Thyroid gland (tissue), 4 donors: Measurements from ENCODE around the gene MAP7D1. TPM values are rescaled to one million over a fixed set of nuclear protein-coding genes. Genes with fewer than 3 reads are reported as not detected.

Experiments
- DNase-seq, 2 donors: peaks; one replicate each; pipeline ENCODE4 v3.0.0-alpha.2; 2019
- H3K27ac ChIP-seq, 3 donors: fragments of 200-600 bp; sonication (generic); 1 replicate in 2 of 3; 2 replicates in 1 of 3; pipeline ENCODE4 v1.5.1; 2016 to 2019; ENCODE audit warnings: mild to moderate bottlenecking in 1 of 3, moderate library complexity in 1 of 3
- H3K27me3 ChIP-seq: fragments of 200-600 bp; sonication (generic); one replicate; pipeline ENCODE4 v1.5.1; 2019
- H3K36me3 ChIP-seq, 2 donors: fragments of 200-600 bp; sonication (generic); one replicate each; pipeline ENCODE4 v1.5.1; 2016 to 2019
- H3K4me1 ChIP-seq, 2 donors: fragments of 200-600 bp; sonication (generic); one replicate each; pipeline ENCODE4 v1.5.1; 2017 to 2019
- H3K4me3 ChIP-seq, 3 donors: fragments of 200-600 bp; sonication (generic); replicated peaks in 1 of 3; 1 replicate in 2 of 3; 2 replicates in 1 of 3; pipeline ENCODE4 v1.5.1; 2016; ENCODE audit warnings: mild to moderate bottlenecking in 1 of 3
- H3K9me3 ChIP-seq: fragments of 200-600 bp; sonication (generic); one replicate; pipeline ENCODE4 v1.5.1; 2017
- POLR2A ChIP-seq, 2 donors: fragments of 450-650 bp; IDR thresholded peaks; one replicate each; pipeline ENCODE4 v1.6.1; 2017; ENCODE audit warnings: antibody characterized with exemption in 2 of 2, mild to moderate bottlenecking in 2 of 2, moderate library complexity in 1 of 2
- WGBS, 2 donors: methylation state at CpG; one replicate each; pipeline ENCODE4 v1.1.5; 2017; 5-methylcytosine and 5-hydroxymethylcytosine counted together
- intact Hi-C: fragments of 100-400 bp; cut with DNase I; formaldehyde crosslinking; loops from one replicate; pipeline ENCODE4 v1.15.1; 2023
- total RNA-seq, 4 donors: library from RNA; depleted of rRNA; stranded (reverse); fragments of >200 nt; gene quantifications; one replicate each; pipeline ENCODE4 v1.2.3, GENCODE V29; 2016
- TF ChIP-seq, protein P1 (sequence below), 6 experiments: fragments of 200-600 bp in 3 of 6; fragments of 450-650 bp in 3 of 6; sonication (generic) in 3 of 6; IDR thresholded peaks; one replicate each; pipeline ENCODE4 v1.5.1; 2016 to 2019; ENCODE audit warnings: antibody characterized with exemption in 6 of 6, mild to moderate bottlenecking in 2 of 6, inconsistent platforms in 1 of 6, moderate library complexity in 1 of 6

The MAP7D1 gene
- total RNA-seq, 4 donors from 2014 or later, result 63.6 to 75.0 (median 68.7) TPM

DNA sequence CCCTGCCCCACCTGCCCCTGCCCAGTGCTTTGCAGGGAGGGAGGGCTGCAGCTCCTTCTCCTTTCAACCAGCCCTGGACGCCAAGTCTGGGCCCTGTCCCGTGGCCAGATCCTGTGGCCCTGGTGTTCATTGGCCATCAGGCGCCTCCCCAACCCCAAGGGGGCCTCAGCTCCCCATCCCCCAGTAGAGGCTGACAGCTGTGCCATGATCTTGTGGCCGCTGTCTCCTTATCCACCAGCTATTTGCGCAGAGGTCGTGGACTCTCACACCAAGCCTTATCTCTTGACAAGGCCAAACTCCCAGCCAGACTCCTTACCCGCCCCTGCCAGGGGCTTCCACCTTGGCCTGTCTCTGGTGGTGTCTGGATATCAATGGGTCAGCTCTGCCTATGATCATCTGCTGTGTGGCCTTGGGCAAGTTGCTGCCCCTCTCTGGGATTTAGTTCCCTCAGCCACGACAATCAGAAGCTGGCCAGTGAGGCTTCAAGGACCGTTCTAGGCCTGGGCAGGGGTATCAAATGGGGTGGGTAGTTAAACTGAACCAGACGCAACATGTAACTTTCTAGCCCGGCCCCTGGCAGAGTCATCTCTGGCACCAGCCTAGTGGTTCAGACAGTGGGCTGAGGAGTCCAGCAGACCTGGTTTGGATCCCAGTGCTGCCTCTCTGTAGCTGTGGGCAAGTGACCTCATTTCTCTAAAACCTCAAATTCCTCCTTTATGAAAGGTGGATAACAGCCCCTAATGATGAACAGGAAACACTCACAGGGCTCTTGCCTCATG lies 27.6 kb upstream of the MAP7D1 start:
- no peak for DNase-seq
- no peaks in the 10 kb centered on the region for H3K27me3 ChIP-seq
- intact Hi-C loops, result no loop called here
- no peaks in the 10 kb centered on the region for H3K36me3 ChIP-seq
- H3K9me3 ChIP-seq, result no peaks in the 10 kb centered on the region
- WGBS, 2 donors, result 90 to 92% methylated on average over 9 to 10 of the region's 11 CpGs
- peaks cover 5 to 19% of the 10 kb centered on the region in 2 donors for H3K4me1 ChIP-seq
- H3K27ac ChIP-seq, result no peak overlapping the region
- TF ChIP-seq, protein P1, sequence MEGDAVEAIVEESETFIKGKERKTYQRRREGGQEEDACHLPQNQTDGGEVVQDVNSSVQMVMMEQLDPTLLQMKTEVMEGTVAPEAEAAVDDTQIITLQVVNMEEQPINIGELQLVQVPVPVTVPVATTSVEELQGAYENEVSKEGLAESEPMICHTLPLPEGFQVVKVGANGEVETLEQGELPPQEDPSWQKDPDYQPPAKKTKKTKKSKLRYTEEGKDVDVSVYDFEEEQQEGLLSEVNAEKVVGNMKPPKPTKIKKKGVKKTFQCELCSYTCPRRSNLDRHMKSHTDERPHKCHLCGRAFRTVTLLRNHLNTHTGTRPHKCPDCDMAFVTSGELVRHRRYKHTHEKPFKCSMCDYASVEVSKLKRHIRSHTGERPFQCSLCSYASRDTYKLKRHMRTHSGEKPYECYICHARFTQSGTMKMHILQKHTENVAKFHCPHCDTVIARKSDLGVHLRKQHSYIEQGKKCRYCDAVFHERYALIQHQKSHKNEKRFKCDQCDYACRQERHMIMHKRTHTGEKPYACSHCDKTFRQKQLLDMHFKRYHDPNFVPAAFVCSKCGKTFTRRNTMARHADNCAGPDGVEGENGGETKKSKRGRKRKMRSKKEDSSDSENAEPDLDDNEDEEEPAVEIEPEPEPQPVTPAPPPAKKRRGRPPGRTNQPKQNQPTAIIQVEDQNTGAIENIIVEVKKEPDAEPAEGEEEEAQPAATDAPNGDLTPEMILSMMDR (IDR thresholded peaks at IDR 0.05), result no peak
- TF ChIP-seq POLR2A (IDR thresholded peaks at IDR 0.05), result no peak
- H3K4me3 ChIP-seq, result no peak overlapping the region

- Histone ChIP-seq H3K9me3 (no peaks in the 10 kb centered on the region), H3K4me1 (peaks cover 5 to 18% of the 10 kb centered on the region in 2 donors), H3K27me3 (no peaks in the 10 kb centered on the region), H3K36me3 (no peaks in the 10 kb centered on the region), H3K27ac (no peak overlapping the region), H3K4me3 (no peak overlapping the region)
- DNase-seq, result no peak
- no peak for TF ChIP-seq POLR2A (IDR thresholded peaks at IDR 0.05)
- TF ChIP-seq, protein P1 (IDR thresholded peaks at IDR 0.05), result no peak
- intact Hi-C loops, result no loop called here
- 93 to 97% methylated on average over 3 of the region's 3 CpGs for WGBS, 2 donors
These were observed 27.1 kb upstream of the MAP7D1 start for GRCh38 chr1:36128905-36129206.

GRCh38 chr1:36132029-36132428 lies 23.9 kb upstream of the MAP7D1 start:
- Histone ChIP-seq H3K4me3 (no peak overlapping the region), H3K27ac (no peak overlapping the region), H3K36me3 (peaks cover 0 to under 1% of the 10 kb centered on the region in 2 donors), H3K27me3 (no peaks in the 10 kb centered on the region), H3K4me1 (peaks cover 10 to 29% of the 10 kb centered on the region in 2 donors), H3K9me3 (no peaks in the 10 kb centered on the region)
- intact Hi-C loops, result no loop called here
- WGBS, 2 donors, result 78 to 92% methylated on average over 3 of the region's 3 CpGs
- TF ChIP-seq, protein P1 (IDR thresholded peaks at IDR 0.05), result no peak
- TF ChIP-seq POLR2A (IDR thresholded peaks at IDR 0.05), result no peak
- no peak for DNase-seq

- Histone ChIP-seq H3K4me3 (no peak overlapping the region), H3K9me3 (no peaks in the 10 kb centered on the region), H3K27me3 (no peaks in the 10 kb centered on the region), H3K27ac (no peak overlapping the region), H3K36me3 (peaks cover 11 to 13% of the 10 kb centered on the region in 2 donors), H3K4me1 (peaks cover 10 to 29% of the 10 kb centered on the region in 2 donors)
- intact Hi-C loops, result no loop called here
- no peak for DNase-seq
- 85 to 95% methylated on average over 3 of the region's 3 CpGs for WGBS, 2 donors
- TF ChIP-seq, protein P1 (IDR thresholded peaks at IDR 0.05), result no peak
- no peak for TF ChIP-seq POLR2A (IDR thresholded peaks at IDR 0.05)
These were observed 22.5 kb upstream of the MAP7D1 start for GRCh38 chr1:36133484-36133883.

- Histone ChIP-seq H3K27ac (no peak overlapping the region), H3K36me3 (peaks cover 13% of the 10 kb centered on the region in 2 donors), H3K4me3 (no peak overlapping the region), H3K4me1 (peaks cover 10 to 29% of the 10 kb centered on the region in 2 donors), H3K9me3 (no peaks in the 10 kb centered on the region), H3K27me3 (no peaks in the 10 kb centered on the region)
- WGBS, 2 donors, result 60 to 83% methylated on average over 5 to 6 of the region's 6 CpGs
- intact Hi-C loops, result no loop called here
- no peak for TF ChIP-seq POLR2A (IDR thresholded peaks at IDR 0.05)
- TF ChIP-seq, protein P1 (IDR thresholded peaks at IDR 0.05), result no peak
- DNase-seq, result no peak
These were observed 21.9 kb upstream of the MAP7D1 start for GRCh38 chr1:36134031-36134430.
